ENCODE measurements around the gene PARP4.
"Not testable (repeated sequence)": the region's sequence is repeated elsewhere in the genome, so short reads cannot be mapped to it uniquely, and the experiment has no call there.

DNA sequence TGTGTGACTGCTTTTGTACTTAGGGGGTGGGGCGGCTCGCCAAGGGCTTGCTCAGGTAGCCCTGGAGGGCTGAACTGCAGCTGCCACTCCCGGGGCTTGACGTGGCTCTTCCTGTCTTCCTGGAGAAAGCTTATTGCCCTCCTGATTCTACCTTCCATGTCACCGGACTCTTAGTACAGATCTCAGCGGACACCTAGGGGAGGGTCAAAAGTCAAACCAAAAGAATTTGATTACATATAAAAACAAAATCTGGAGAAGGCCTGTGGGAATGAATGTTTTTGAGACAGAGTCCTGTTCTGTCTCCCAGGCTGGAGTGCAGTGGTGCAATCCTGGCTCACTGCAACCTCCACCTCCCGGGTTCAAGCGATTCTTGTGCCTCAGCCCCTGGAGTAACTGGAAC is 24.5 kb downstream of the PARP4 start:
- TF ChIP-seq, protein P1, sequence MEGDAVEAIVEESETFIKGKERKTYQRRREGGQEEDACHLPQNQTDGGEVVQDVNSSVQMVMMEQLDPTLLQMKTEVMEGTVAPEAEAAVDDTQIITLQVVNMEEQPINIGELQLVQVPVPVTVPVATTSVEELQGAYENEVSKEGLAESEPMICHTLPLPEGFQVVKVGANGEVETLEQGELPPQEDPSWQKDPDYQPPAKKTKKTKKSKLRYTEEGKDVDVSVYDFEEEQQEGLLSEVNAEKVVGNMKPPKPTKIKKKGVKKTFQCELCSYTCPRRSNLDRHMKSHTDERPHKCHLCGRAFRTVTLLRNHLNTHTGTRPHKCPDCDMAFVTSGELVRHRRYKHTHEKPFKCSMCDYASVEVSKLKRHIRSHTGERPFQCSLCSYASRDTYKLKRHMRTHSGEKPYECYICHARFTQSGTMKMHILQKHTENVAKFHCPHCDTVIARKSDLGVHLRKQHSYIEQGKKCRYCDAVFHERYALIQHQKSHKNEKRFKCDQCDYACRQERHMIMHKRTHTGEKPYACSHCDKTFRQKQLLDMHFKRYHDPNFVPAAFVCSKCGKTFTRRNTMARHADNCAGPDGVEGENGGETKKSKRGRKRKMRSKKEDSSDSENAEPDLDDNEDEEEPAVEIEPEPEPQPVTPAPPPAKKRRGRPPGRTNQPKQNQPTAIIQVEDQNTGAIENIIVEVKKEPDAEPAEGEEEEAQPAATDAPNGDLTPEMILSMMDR (IDR thresholded peaks at IDR 0.05) = not testable (repeated sequence)
- not testable (repeated sequence) for TF ChIP-seq POLR2A (IDR thresholded peaks at IDR 0.05)

Measured in adrenal gland (tissue), 5 donors.